ENCODE data around the gene CNTNAP2. TPM values are rescaled to one million over a fixed set of nuclear protein-coding genes. Genes with fewer than 3 reads are reported as not detected.

CNTNAP2 gene
- total and polyA plus RNA-seq, 3 donors from 2014 or later = 4.3 to 6.1 (median 4.4) TPM

DNA sequence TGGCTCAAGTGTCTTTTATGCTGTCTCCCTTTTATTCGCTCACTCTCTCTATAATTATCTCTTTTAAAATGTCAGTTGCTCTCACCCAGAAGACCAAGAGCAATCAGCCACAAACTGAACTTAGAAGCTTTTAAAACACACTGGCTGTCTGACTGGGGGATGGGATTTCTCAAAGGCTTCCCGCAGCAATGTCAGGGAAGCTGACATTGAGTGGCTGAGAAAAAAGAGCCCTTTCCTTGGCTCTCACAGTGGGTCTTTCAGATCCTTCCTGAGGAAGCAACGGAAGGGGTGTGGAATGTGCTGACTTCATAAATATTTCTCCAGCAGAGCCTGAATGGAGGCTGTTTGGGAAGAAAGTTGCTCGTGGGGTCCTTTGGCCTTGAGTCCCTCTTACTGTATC is 2028.2 kb downstream of the CNTNAP2 start:
- Histone ChIP-seq H3K36me3 (ENCODE audit: low read depth, missing control alignments) (no peaks in the 10 kb centered on the region), H3K4me1 (no peaks in the 10 kb centered on the region), H3K4me3 (no peak overlapping the region), H3K27ac (no peak overlapping the region), H3K9me3 (no peaks in the 10 kb centered on the region), H3K27me3 (no peaks in the 10 kb centered on the region)
- intact Hi-C loops (cut with DNase I; ENCODE audit: low total_unique reads) = no loop called here
- no peak for TF ChIP-seq POLR2A (IDR thresholded peaks at IDR 0.05)
- TF ChIP-seq, protein P1, sequence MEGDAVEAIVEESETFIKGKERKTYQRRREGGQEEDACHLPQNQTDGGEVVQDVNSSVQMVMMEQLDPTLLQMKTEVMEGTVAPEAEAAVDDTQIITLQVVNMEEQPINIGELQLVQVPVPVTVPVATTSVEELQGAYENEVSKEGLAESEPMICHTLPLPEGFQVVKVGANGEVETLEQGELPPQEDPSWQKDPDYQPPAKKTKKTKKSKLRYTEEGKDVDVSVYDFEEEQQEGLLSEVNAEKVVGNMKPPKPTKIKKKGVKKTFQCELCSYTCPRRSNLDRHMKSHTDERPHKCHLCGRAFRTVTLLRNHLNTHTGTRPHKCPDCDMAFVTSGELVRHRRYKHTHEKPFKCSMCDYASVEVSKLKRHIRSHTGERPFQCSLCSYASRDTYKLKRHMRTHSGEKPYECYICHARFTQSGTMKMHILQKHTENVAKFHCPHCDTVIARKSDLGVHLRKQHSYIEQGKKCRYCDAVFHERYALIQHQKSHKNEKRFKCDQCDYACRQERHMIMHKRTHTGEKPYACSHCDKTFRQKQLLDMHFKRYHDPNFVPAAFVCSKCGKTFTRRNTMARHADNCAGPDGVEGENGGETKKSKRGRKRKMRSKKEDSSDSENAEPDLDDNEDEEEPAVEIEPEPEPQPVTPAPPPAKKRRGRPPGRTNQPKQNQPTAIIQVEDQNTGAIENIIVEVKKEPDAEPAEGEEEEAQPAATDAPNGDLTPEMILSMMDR (IDR thresholded peaks at IDR 0.05) = no peak
- DNase-seq = no peak
- WGBS, 2 donors = 64 to 69% methylated on average over 4 of the region's 4 CpGs

DNA sequence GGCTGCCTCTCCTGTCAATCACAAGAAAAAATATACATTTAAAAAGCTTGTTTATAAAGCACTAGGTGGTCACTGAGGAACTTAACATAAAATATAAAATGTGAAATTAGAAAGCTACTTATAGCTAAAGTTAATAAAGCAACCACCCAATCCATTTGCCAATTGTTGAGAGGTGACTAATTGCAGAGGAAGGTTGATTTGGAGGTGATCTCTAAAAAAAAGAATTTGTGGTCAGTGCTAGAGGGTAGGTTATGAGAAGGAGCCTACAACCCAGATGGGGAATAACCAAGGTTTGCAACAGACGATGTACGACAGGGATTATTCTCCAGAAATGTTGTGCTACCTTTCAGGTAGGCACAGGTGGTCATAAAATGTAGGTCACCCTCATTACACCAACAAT is 2029.7 kb downstream of the CNTNAP2 start:
- TF ChIP-seq, protein P1 (IDR thresholded peaks at IDR 0.05) = no peak
- no peak for TF ChIP-seq POLR2A (IDR thresholded peaks at IDR 0.05)
- intact Hi-C loops (cut with DNase I; ENCODE audit: low total_unique reads) = no loop called here
- H3K9me3 ChIP-seq = no peaks in the 10 kb centered on the region
- DNase-seq = no peak
- no peak overlapping the region for H3K4me3 ChIP-seq
- H3K27ac ChIP-seq = no peak overlapping the region
- no peaks in the 10 kb centered on the region for H3K4me1 ChIP-seq
- no peaks in the 10 kb centered on the region for H3K36me3 ChIP-seq (ENCODE audit: low read depth, missing control alignments)
- 98 to 100% methylated on average over 2 of the region's 2 CpGs for WGBS, 2 donors
- H3K27me3 ChIP-seq = no peaks in the 10 kb centered on the region

GRCh38 chr7:148147438-148147837 is 2030.8 kb downstream of the CNTNAP2 start:
- no peak for DNase-seq
- Histone ChIP-seq H3K27me3 (no peaks in the 10 kb centered on the region), H3K4me1 (no peaks in the 10 kb centered on the region), H3K27ac (no peak overlapping the region), H3K36me3 (ENCODE audit: low read depth, missing control alignments) (no peaks in the 10 kb centered on the region), H3K4me3 (no peak overlapping the region), H3K9me3 (no peaks in the 10 kb centered on the region)
- WGBS, 2 donors = 91 to 95% methylated on average over 6 of the region's 6 CpGs
- intact Hi-C loops (cut with DNase I; ENCODE audit: low total_unique reads) = no loop called here
- TF ChIP-seq, protein P1 (IDR thresholded peaks at IDR 0.05) = no peak
- TF ChIP-seq POLR2A (IDR thresholded peaks at IDR 0.05) = no peak

DNA sequence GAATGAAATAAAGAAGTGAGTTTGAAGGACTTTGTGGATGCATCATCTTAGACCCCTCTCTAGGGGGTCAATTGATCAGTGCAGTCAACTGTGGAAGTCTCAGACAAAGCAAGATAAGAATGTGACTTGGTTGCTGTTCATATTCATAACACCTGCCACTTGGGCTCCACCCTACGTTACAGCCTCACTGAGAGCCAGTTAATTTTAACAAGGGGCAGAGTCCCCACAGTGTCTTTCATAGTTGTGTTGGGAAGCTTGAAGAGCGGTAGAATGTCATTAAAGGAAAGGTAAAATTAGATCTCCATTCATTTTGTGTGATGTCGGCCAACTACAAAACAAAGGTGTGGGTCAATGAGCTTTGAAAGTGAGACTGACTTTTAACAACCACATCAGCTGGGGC is 2031.9 kb downstream of the CNTNAP2 start:
- 97 to 98% methylated on average over 3 of the region's 3 CpGs for WGBS, 2 donors
- no peak for DNase-seq
- Histone ChIP-seq H3K36me3 (ENCODE audit: low read depth, missing control alignments) (no peaks in the 10 kb centered on the region), H3K4me1 (peaks cover 6% of the 10 kb centered on the region), H3K27me3 (no peaks in the 10 kb centered on the region), H3K27ac (no peak overlapping the region), H3K4me3 (no peak overlapping the region), H3K9me3 (no peaks in the 10 kb centered on the region)
- intact Hi-C loops (cut with DNase I; ENCODE audit: low total_unique reads) = no loop called here
- TF ChIP-seq, protein P1 (IDR thresholded peaks at IDR 0.05) = no peak
- no peak for TF ChIP-seq POLR2A (IDR thresholded peaks at IDR 0.05)

DNA sequence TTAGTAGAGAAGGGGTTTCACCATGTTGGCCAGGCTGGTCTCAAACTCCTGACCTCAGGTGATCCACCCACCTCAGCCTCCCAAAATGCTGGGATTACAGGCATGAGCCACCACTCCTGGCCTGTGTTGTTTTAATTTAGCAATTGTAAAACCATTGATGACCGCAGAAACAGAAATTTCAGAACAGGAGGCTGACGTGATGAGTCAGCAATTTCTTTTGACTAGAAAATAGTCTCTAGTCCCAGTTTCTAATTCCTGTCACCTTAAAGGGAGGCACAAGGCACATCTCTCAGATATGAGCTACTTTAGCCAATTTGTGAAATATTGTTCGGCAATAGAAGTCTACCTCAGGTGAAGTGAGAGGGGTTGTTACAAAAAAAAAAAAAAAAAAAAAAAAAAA is 2033.1 kb downstream of the CNTNAP2 start:
- intact Hi-C loops (cut with DNase I; ENCODE audit: low total_unique reads) = no loop called here
- Histone ChIP-seq H3K4me3 (no peak overlapping the region), H3K9me3 (no peaks in the 10 kb centered on the region), H3K4me1 (peaks cover 16% of the 10 kb centered on the region), H3K27me3 (no peaks in the 10 kb centered on the region), H3K27ac (no peak overlapping the region), H3K36me3 (ENCODE audit: low read depth, missing control alignments) (no peaks in the 10 kb centered on the region)
- 77 to 94% methylated on average over 3 of the region's 3 CpGs for WGBS, 2 donors
- DNase-seq = no peak
- no peak for TF ChIP-seq POLR2A (IDR thresholded peaks at IDR 0.05)

Data from testis (tissue), 3 donors.